HL-60 (cell line): Measurements from ENCODE around the gene ADAM33.

Experiments
- DNase-seq, 2 experiments: peaks; one replicate each; pipeline ENCODE4 v3.0.0-alpha.2; 2010 to 2020; ENCODE audit warnings: low read depth in 1 of 2, low spot score in 1 of 2
- H3K27ac ChIP-seq: fragments of 250-450 bp; sonication (Bioruptor Pico); replicated peaks from 2 replicates; pipeline ENCODE4 v1.5.1; 2020; ENCODE audit warnings: mild to moderate bottlenecking, moderate library complexity
- H3K27me3 ChIP-seq: fragments of 250-450 bp; sonication (Bioruptor Pico); 2 replicates; pipeline ENCODE4 v1.5.1; 2021; ENCODE audit warnings: mild to moderate bottlenecking, moderate library complexity; ENCODE audit not compliant: insufficient read depth, poor library complexity, severe bottlenecking
- H3K4me3 ChIP-seq: replicated peaks from 2 replicates; pipeline ENCODE4 v1.5.1; 2011; ENCODE audit warnings: mild to moderate bottlenecking, control low read depth, low read length; ENCODE audit not compliant: insufficient read depth
- GABPA ChIP-seq: IDR thresholded peaks from 2 replicates; pipeline ENCODE4 v1.6.1; 2012; ENCODE audit warnings: low read depth
- POLR2AphosphoS5 ChIP-seq: IDR thresholded peaks from 2 replicates; pipeline ENCODE4 v1.6.1; 2012; ENCODE audit warnings: low read depth
- REST ChIP-seq: IDR thresholded peaks from 2 replicates; pipeline ENCODE4 v1.6.1; 2012; ENCODE audit warnings: low read depth; ENCODE audit not compliant: insufficient replicate concordance
- SPI1 ChIP-seq: IDR thresholded peaks from 2 replicates; pipeline ENCODE4 v1.6.1; 2012; ENCODE audit warnings: low read depth, mild to moderate bottlenecking, borderline replicate concordance
- TF ChIP-seq, protein P1 (sequence below): IDR thresholded peaks from one replicate; pipeline ENCODE4 v1.5.1; 2011; ENCODE audit warnings: low read length, control low read depth, inconsistent platforms; ENCODE audit not compliant: insufficient read depth

ADAM33 gene

DNA sequence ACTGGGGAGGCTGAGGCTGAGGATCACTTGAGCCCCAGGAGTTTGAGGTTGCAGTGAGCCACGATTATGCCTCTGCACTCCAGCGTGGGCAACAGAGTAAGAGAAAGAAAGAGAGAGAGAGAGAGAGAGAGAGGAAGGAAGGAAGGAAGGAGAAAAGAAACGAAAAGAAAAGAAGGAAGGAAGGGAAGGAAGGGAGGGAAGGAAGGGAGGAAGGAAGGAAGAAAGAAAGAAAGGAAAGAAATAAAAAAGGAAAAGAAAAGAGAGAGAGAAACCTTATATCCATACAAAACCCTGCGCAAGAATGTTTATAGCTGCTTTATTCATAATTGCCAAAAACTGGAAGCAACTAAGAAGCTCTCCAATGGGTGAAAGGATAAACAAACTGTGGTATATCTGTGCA is 42.5 kb upstream of the ADAM33 start:
- no peak for DNase-seq
- TF ChIP-seq POLR2AphosphoS5 (no peak), GABPA (no peak), SPI1 (no peak), REST (no peak)
- TF ChIP-seq, protein P1, sequence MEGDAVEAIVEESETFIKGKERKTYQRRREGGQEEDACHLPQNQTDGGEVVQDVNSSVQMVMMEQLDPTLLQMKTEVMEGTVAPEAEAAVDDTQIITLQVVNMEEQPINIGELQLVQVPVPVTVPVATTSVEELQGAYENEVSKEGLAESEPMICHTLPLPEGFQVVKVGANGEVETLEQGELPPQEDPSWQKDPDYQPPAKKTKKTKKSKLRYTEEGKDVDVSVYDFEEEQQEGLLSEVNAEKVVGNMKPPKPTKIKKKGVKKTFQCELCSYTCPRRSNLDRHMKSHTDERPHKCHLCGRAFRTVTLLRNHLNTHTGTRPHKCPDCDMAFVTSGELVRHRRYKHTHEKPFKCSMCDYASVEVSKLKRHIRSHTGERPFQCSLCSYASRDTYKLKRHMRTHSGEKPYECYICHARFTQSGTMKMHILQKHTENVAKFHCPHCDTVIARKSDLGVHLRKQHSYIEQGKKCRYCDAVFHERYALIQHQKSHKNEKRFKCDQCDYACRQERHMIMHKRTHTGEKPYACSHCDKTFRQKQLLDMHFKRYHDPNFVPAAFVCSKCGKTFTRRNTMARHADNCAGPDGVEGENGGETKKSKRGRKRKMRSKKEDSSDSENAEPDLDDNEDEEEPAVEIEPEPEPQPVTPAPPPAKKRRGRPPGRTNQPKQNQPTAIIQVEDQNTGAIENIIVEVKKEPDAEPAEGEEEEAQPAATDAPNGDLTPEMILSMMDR: no peak

GRCh38 chr20:3723284-3723683 is 41.5 kb upstream of the ADAM33 start:
- peaks cover 3% of the 10 kb centered on the region for H3K27me3 ChIP-seq
- H3K4me3 ChIP-seq: no peak overlapping the region
- TF ChIP-seq SPI1 (no peak), POLR2AphosphoS5 (no peak), GABPA (no peak), REST (no peak)
- TF ChIP-seq, protein P1: no peak
- H3K27ac ChIP-seq: no peak overlapping the region
- no peak for DNase-seq

More for the DNA sequence above, 42.5 kb upstream of the ADAM33 start:
- H3K27me3 ChIP-seq: peaks cover 3% of the 10 kb centered on the region
- no peak overlapping the region for H3K27ac ChIP-seq
- H3K4me3 ChIP-seq: no peak overlapping the region

- no peak overlapping the region for H3K27ac ChIP-seq
- no peak overlapping the region for H3K4me3 ChIP-seq
- H3K27me3 ChIP-seq: peaks cover under 1% of the 10 kb centered on the region
- TF ChIP-seq POLR2AphosphoS5 (no peak), SPI1 (no peak), GABPA (no peak), REST (no peak)
- TF ChIP-seq, protein P1: no peak
- DNase-seq: no peak
These were observed 40.1 kb upstream of the ADAM33 start for GRCh38 chr20:3721912-3722311.
